GM12891 (cell line): ENCODE measurements around the gene BATF3.

Experiments used
- POLR2A ChIP-seq: IDR thresholded peaks from 2 replicates; pipeline ENCODE4 v1.6.1; 2011; ENCODE audit warnings: low read depth, low read length, control low read depth
- POLR2AphosphoS5 ChIP-seq: IDR thresholded peaks from 2 replicates; pipeline ENCODE4 v1.6.1; 2011; ENCODE audit warnings: low read depth, low read length, control low read depth
- POU2F2 ChIP-seq: IDR thresholded peaks from 2 replicates; pipeline ENCODE4 v1.6.1; 2011; ENCODE audit warnings: low read depth, mild to moderate bottlenecking, control low read depth, low read length, moderate library complexity
- SPI1 ChIP-seq: IDR thresholded peaks from 2 replicates; pipeline ENCODE4 v1.6.1; 2011; ENCODE audit warnings: low read depth, low read length, control low read depth
- TAF1 ChIP-seq: IDR thresholded peaks from 2 replicates; pipeline ENCODE4 v1.6.1; 2011; ENCODE audit warnings: low read depth, low read length, control low read depth

- TF ChIP-seq POLR2AphosphoS5 (no peak), POLR2A (no peak), TAF1 (no peak), SPI1 (no peak), POU2F2 (no peak)
These were observed 6.6 kb downstream of the BATF3 start for GRCh38 chr1:212692774-212693644.
